ENCODE results near the gene DDAH1.

The DDAH1 gene

GRCh38 chr1:85295654-85296053 is 169.3 kb downstream of the DDAH1 start:
- DNase-seq: no peak

DNA sequence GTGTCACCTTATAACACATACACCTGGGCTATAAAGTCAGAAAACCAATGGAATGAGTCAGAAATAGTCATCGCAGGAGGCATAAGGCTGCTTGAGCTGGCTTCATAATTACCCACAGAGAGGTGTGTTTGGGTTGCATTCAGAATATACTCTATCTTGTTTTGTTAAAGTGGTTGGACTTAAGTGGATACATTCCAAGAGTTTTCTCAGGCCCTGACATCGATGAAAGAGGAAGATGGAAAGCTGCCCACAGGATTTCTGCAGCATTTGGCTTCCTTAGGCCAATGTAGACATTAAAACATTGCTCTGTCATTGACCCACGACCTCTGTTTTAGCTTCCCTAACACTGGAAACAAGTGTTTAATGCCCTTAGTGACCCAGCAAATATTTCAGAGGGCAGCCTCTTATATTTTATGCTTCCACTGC is 169.9 kb downstream of the DDAH1 start:
- no peak for DNase-seq

DNA sequence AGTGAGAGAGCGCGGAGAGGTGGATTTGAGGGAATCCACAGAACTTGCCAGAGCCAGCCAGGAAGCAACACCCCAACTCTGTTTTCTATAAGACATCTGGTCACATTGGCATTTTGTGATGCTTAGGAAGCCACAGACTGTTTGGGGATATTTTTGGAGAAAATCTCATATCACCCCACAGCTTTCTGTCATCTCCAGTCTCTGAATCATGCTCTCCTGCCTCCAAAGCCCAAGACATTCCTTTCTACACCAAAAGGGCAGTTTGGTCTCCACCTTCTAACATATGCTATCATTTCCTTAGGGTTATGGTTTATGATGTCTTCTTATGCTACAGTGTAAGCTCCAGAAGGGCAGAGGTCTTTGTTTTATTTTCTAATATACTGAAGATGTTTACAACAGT is 174.1 kb downstream of the DDAH1 start:
- DNase-seq: no peak

DNA sequence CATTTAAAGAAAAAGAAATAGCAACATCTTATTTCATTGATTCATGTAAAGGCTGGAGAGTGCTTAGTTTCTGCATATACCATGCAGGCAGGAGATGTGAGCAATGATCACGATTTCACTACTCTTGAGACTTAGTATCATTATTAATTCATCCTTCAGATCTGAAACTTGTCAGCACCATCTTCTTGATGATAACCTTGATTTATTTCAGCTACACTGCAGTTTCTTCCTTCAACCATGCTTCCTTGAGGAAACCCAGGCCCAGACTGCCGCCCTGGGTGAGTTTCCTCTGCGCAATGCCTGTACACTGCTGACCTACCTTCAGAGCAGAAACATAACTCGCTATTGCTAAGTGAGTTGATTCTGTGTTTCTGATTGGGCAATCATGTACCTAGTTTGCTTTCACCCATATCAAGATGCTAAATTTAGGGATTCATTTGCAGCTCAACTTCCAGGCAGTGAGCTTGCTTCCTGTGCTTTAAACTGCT is 175.1 kb downstream of the DDAH1 start:
- DNase-seq: no peak

DNA sequence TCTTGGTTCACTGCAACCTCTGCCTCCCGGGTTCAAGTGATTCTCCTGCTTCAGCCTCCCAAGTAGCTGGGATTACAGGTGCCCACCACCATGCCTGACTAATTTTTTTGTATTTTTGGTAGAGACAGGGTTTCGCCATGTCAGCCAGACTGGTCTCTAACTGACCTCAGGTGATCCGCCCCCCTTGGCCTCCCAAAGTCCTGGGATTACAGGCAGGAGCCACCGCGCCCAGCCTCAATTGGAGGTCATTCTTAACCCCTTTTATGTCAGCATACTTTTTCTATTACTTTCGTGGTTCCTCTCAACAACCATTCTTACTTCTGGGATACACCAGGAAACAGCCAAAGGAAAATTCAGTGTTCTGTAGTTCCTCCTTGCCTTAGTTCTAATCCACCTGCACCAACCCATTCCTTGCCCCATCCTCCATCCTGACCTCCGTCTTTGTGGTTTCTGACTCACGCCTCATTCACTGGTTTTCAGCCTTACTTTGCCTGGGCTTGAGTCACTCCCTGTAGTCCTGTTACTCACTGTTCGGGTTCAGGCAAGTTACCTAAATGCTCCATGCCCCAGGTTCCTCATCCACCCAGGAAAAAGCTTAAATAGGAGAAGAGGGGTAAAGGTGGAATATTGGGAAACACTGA is 175.6 kb downstream of the DDAH1 start:
- DNase-seq: no peak

- DNase-seq: no peak
These were observed 180.8 kb downstream of the DDAH1 start for GRCh38 chr1:85284202-85284601.

GRCh38 chr1:85283475-85284199 is 181.3 kb downstream of the DDAH1 start:
- no peak for DNase-seq

GRCh38 chr1:85282424-85282823 is 182.5 kb downstream of the DDAH1 start:
- no peak for DNase-seq

DNA sequence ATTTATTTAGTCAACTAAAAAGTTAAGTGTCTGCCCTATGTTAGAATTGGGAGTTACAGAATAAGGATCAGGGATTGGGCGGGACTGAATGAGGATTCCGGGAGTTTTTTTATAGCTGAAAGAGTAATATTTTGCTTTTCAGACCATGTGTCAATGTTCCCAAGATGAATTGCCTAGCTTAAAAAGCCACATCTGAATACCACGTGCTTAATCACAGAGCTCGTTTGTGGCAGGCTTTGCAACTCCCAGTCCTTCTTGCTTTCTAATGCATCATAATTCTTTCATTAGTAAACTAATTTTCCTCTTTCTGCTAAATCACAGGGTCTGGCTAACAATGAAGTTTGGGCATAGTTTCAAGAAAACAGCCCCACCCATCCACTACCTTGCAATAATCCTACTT is 184.3 kb downstream of the DDAH1 start:
- DNase-seq: no peak

- no peak for DNase-seq
These were observed 185.4 kb downstream of the DDAH1 start for GRCh38 chr1:85279458-85280080.

GRCh38 chr1:85278853-85279314 is 186.1 kb downstream of the DDAH1 start:
- DNase-seq: no peak

DNA sequence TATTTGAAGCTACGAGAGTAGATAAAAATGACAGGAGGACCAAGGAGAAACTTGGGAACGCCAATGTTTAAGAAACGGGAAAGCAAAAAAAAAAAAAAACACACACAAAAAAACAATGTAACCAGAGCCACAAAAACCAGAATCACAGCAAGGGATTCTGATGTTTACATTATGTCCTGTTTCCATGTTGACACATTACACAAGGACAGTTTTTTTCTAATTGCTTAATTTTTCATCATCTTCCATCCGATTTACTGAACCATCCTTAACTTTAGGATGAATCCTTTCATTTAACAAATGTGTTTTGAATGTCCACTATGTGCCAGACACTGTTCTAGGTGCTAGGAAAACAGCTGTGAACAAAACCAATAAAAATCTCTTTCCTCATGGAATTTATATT is 187.2 kb downstream of the DDAH1 start:
- no peak for DNase-seq

DNA sequence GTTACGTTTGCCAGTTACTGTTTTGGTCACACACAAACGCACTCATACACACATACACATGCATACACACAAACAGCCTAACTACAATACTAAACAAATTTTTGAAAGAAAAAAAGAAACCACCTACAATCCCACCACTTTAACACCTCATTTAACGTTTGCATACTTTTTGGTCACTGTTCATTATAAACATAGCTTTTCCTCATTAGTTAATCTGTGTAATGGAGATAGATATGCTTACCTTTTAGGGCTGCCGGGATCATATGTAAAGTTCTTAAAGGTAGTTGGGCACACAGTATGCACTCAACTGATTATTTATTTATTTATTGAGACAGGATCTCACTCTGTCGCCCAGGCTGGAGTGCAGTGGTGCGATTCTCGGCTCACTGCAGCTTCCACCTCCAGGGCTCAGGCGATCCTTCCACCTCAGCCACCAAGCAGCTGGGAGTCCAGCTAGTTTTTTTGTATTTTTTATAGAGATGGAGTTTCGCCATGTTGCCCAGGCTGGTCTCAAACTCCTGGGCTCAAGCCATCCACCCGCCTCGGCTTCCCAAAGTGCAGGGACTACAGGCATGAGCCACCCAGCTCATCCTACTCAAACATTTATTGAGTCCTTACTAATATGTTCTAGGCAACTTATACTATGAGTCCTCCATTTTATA is 187.8 kb downstream of the DDAH1 start:
- DNase-seq: no peak

DNA sequence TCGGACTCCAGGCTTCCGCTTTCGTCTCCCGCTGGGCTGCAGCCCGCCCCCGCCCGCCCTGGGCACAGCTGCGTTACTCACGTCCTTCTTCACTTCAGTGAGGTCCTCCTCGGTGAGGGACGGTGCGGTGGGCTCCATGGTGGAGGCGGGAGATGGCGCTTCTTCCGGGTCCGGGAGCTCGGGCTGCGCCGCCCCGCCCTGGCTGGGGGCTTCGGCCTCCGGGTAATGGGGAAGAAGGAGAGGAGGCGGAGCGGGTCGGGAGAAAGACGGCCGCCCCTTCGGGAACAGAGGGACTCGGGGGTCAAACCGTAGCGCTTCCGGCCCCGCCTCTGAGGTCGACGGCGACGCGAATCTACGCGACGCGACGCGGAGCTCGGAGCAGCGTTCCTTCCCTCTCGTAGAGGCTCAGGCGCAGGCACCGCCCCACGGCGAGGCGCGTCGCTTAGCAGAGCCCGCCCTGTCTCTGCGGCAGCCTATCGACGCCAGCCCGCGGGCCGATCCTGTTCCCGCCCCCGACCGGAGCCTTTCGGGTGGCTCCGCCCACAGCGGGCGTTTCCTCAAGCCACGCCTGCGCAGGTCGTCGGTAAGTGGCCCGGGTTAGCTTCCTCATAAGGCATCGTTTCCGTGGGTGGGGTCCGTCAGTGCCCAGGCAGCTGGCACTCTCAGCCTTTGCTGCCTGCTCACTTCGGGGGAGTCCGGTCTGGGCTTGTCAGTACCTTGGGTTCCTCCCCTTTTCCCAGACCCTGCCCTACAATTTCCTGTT is 188.6 kb downstream of the DDAH1 start, which contains the start of gene BCL10:
BCL10 (minus strand) TSS at position 418 of the 763 bp plus-strand sequence; CDS start at position 138, 280 bp downstream.
- DNase-seq: peak; percentile 88

DNA sequence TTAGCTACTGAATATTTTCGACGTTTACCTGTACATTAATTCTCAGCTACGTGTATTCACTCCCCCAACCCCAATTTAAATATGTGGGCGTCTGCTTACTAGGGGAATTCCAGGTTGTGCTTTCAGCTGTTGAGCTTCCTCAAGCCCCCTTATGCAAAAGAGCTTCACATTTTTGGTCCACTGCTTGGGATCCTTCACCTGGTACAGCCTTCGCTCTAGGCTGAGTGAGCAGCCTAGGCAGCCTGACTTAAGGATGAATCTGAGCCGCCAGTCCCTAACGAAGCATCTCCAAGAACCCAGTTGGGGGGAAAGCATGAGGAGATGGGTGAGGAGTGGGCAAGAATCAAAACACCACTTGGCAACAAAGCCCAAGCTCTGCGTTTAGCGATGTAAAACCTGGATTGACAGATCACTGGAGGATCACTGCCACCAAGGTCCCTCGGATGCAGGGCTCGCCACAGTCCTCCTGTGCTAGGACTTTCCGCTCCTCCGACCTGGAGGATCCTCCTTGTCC is 189.2 kb downstream of the DDAH1 start:
- no peak for DNase-seq

DNA sequence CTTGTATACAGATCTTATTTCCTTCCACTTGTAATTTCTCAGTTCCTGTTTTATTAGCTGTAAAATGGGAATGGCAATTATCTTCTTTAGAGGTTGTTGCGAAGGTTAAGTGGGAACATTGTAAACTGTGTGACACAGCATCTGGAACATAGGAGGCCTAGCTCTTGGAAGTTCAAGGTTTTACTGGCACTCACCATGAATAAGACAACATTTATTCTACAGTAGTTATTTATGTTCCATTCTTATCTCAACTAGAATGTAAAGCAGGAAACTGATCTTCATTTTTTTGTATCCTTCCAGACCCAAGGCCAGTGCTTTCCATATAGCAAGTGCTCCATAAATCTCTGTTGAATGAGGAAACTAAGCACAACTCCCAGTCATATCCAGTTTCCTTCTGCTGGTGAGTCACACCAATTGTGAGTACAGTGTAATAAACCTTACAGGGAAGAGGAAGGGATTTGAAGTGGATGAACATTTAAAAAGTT is 189.9 kb downstream of the DDAH1 start:
- no peak for DNase-seq

- no peak for DNase-seq
These were observed 191.6 kb downstream of the DDAH1 start for GRCh38 chr1:85273397-85273796.

GRCh38 chr1:85268801-85269585 is 196.0 kb downstream of the DDAH1 start:
- DNase-seq: no peak
